Measurements from ENCODE around the gene EXT2.

Gene EXT2

GRCh38 chr11:44080951-44081350, 14.5 kb upstream of the EXT2 start:
- POLR2A ChIA-PET, result no interaction called here
- DNase-seq (ENCODE audit: extremely low spot score), result no peak

DNA sequence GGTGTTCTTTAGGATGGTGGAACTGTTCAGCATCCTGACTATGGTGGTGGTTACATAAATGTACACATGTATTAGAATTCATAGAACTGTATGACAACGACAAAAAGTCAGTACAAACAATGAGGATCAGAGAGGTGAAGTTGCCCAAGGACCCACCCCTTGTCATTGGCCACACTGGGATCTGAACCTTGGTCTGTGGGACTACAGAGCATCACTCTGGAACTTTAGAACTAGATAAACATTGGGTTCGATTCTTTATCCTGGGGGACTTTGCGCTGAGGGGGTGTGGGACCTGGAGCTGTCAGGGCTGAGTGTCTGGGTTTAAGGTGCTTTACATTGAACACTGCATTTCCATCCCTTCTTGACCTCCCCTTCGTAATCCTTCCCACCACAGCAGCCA, 12.8 kb upstream of the EXT2 start:
- POLR2A ChIA-PET, result no interaction called here
- DNase-seq (ENCODE audit: extremely low spot score), result no peak
- TF ChIP-seq CTCF (IDR thresholded peaks at IDR 0.05; ENCODE audit: control extremely low read depth, extremely low read depth, low read depth, missing control alignments), result no peak
- CTCF ChIA-PET, result interaction anchor here (1.2 to 5.6 kb wide), 3 partner anchors 9 to 22 kb away, joined by 3 to 53 read pairs (median 6); partner anchors contain the start of gene EXT2

More at GRCh38 chr11:44080951-44081350, 14.5 kb upstream of the EXT2 start:
- no peak for TF ChIP-seq CTCF (IDR thresholded peaks at IDR 0.05; ENCODE audit: control extremely low read depth, extremely low read depth, low read depth, missing control alignments)
- CTCF ChIA-PET, result interaction anchor here (1.4 to 2.5 kb wide), 2 partner anchors 11 to 18 kb away, joined by 3 to 6 read pairs; no protein-coding TSS in a partner anchor

DNA sequence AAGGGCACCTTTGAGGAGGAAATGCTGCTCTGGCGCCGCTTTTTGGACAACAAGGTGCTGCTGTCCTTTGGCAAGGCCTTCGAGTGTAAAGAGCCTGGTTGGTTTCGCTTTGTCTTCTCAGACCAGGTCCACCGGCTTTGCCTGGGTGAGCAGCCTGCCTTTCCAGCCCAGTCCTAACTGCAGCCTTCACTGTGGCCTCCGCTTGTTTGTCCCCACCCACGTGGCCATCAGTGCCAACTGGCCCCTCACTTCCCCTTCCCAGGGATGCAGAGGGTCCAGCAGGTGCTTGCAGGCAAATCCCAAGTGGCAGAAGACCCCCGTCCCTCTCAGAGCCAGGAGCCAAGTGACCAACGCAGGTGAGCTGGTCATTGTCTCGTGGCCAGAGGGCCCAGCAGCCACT, 12.0 kb upstream of the EXT2 start:
- ChIA-PET POLR2A (no interaction called here), CTCF (interaction anchor here (1.2 to 5.6 kb wide), 3 partner anchors 8 to 21 kb away, joined by 3 to 53 read pairs (median 6); partner anchors contain the start of gene EXT2)
- no peak for DNase-seq (ENCODE audit: extremely low spot score)
- TF ChIP-seq CTCF (IDR thresholded peaks at IDR 0.05; ENCODE audit: control extremely low read depth, extremely low read depth, low read depth, missing control alignments), result no peak

DNA sequence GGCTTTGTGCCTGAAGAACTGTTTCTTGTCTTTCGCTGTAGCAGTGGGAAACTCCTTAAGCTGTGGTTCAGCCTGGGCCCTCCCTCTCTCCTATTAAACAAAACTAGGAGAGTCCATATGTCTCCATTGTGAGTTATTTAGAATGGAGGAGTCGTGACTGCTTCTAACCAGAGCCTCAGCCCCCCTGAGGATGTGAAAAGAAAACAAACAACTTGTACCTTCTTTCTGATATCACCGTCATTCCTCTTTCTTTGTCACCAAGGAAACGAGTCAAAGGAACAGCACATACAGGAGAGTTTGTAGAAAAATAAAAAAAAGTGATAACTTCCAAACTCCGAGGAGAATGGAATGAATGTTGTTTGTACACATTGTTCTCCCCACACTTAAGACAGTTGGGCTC, 11.6 kb upstream of the EXT2 start:
- CTCF ChIA-PET, result interaction anchor here (1.2 to 5.6 kb wide), 2 partner anchors 11 to 21 kb away, joined by 3 to 53 read pairs; partner anchors contain the start of gene EXT2
- POLR2A ChIA-PET, result no interaction called here
- DNase-seq (ENCODE audit: extremely low spot score), result no peak
- TF ChIP-seq CTCF (IDR thresholded peaks at IDR 0.05; ENCODE audit: control extremely low read depth, extremely low read depth, low read depth, missing control alignments), result no peak

GRCh38 chr11:44085330-44085729, 10.1 kb upstream of the EXT2 start:
- ChIA-PET CTCF (interaction anchor here (1.2 to 5.6 kb wide), 3 partner anchors 9 to 200 kb away, joined by 3 to 53 read pairs (median 24); partner anchors contain the start of gene EXT2), POLR2A (no interaction called here)
- no peak for TF ChIP-seq CTCF (IDR thresholded peaks at IDR 0.05; ENCODE audit: control extremely low read depth, extremely low read depth, low read depth, missing control alignments)
- no peak for DNase-seq (ENCODE audit: extremely low spot score)

DNA sequence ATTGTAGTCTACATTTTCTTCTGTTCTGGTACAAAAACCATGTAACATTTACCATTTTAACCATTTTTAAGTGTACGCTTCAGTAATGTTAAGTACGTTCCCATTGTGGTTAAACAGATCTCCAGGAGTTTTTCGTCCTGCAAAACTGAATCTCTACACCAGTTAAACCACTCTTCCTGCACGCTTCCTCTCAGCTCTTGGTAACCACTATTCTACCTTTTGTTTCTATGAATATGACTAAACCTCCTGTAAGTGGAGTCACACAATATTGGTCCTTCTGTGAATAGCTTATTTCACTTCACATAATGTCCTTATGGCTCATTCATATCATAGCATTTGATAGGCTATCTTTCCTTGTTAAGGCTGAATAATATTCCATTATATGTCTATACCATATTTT, 7.1 kb upstream of the EXT2 start:
- ChIA-PET CTCF (interaction anchor here (1.2 to 4.0 kb wide), 3 partner anchors 9 to 22 kb away, joined by 3 to 24 read pairs (median 3); partner anchors contain the start of gene ACCS), POLR2A (no interaction called here)
- TF ChIP-seq CTCF (IDR thresholded peaks at IDR 0.05; ENCODE audit: control extremely low read depth, extremely low read depth, low read depth, missing control alignments), result no peak
- no peak for DNase-seq (ENCODE audit: extremely low spot score)

All from GM10248 (cell line).